HCT116 (cell line): Measurements from ENCODE around the gene GSC2. TPM values are rescaled to one million over a fixed set of nuclear protein-coding genes. Genes with fewer than 3 reads are reported as not detected.

ENCODE experiments used
- ATAC-seq: fragments of 200-7000 bp; cut with Tn5 transposase; 2 replicates; pipeline ENCODE4 v1.9.1; 2020; ENCODE audit warnings: mild to moderate bottlenecking, moderate library complexity
- BruUV-seq: library from RNA; stranded (reverse); fragments of 400-500 nt; replicated peaks from 2 replicates; lab custom pipeline; 2021; lab: Mats Ljungman, UMichigan
- CTCF ChIA-PET: fragments of 300-600 bp; sonication (Branson Sonifier 250); formaldehyde crosslinking; loops from one replicate; lab custom pipeline; 2021; ENCODE audit warnings: antibody characterized with exemption; lab: Charles Lee
- POLR2A ChIA-PET: fragments of 300-600, 350-600 bp; sonication (Branson Sonifier 250); formaldehyde crosslinking; loops from one replicate; lab custom pipeline; 2021; ENCODE audit warnings: antibody characterized with exemption; lab: Charles Lee
- RAD21 ChIA-PET, 2 experiments: fragments of 300-600 bp; sonication (Branson Sonifier 250); formaldehyde crosslinking; loops; one replicate each; lab custom pipeline; 2023; ENCODE audit warnings: low total read pairs in 2 of 2; ENCODE audit not compliant: uncharacterized antibody in 2 of 2, unreplicated experiment in 2 of 2, low non-redundant PET in 1 of 2; lab: Charles Lee
- DNase-seq: peaks from one replicate; pipeline ENCODE4 v3.0.0-alpha.2; 2010; ENCODE audit warnings: low read depth, low spot score
- H2AFZ ChIP-seq: fragments of 200-600 bp; shearing (Covaris generic), sonication (generic); 2 replicates; pipeline ENCODE4 v1.6.1; 2017; ENCODE audit warnings: low read depth, mixed run types, mixed read lengths, antibody characterized with exemption, low read length; ENCODE audit not compliant: poor library complexity, severe bottlenecking
- H3K27ac ChIP-seq: 2 replicates; pipeline ENCODE4 v1.5.1; 2012; ENCODE audit warnings: low read depth, low read length
- H3K27me3 ChIP-seq: fragments of 200-600 bp; sonication (generic); 2 replicates; pipeline ENCODE4 v1.6.1; 2016; ENCODE audit warnings: mixed run types, low read length, mixed read lengths; ENCODE audit not compliant: insufficient read depth
- H3K36me3 ChIP-seq, 2 experiments: fragments of 200-500 bp in 1 of 2; fragments of 200-600 bp in 1 of 2; sonication (Bioruptor generic) in 1 of 2; sonication (generic) in 1 of 2; 2 replicates each; pipeline versions ENCODE4 v1.5.1 to v1.6.1; 2014 to 2016; ENCODE audit warnings: low read length in 2 of 2, inconsistent platforms in 1 of 2, mixed read lengths in 1 of 2, mixed run types in 1 of 2; ENCODE audit not compliant: insufficient read depth in 2 of 2, control insufficient read depth in 1 of 2
- H3K4me1 ChIP-seq, 2 experiments: fragments of 200-600 bp in 1 of 2; sonication (generic) in 1 of 2; 2 replicates each; pipeline versions ENCODE4 v1.5.1 to v1.6.1; 2012 to 2017; ENCODE audit warnings: low read length in 2 of 2, inconsistent platforms in 1 of 2, mild to moderate bottlenecking in 1 of 2, mixed read lengths in 1 of 2, mixed run types in 1 of 2, moderate library complexity in 1 of 2; ENCODE audit not compliant: insufficient read depth in 2 of 2, control insufficient read depth in 1 of 2
- H3K4me2 ChIP-seq: fragments of 200-600 bp; sonication (generic); 2 replicates; pipeline ENCODE4 v1.6.1; 2017; ENCODE audit warnings: mixed run types, low read length, mixed read lengths
- H3K4me3 ChIP-seq, 2 experiments: fragments of 200-600 bp in 1 of 2; sonication (generic) in 1 of 2; replicated peaks in 1 of 2; 2 replicates each; pipeline ENCODE4 v1.5.1; 2011 to 2016; ENCODE audit warnings: low read length in 2 of 2, control low read depth in 1 of 2, low read depth in 1 of 2, mild to moderate bottlenecking in 1 of 2, mixed read lengths in 1 of 2, mixed run types in 1 of 2
- H3K79me2 ChIP-seq: fragments of 200-600 bp; sonication (generic); 2 replicates; pipeline ENCODE4 v1.6.1; 2017; ENCODE audit warnings: mild to moderate bottlenecking, mixed run types, low read length, moderate library complexity, mixed read lengths; ENCODE audit not compliant: insufficient read depth
- H3K9ac ChIP-seq: fragments of 200-600 bp; sonication (generic); 2 replicates; pipeline ENCODE4 v1.6.1; 2016; ENCODE audit warnings: low read length, mixed read lengths
- H3K9me2 ChIP-seq: fragments of 200-600 bp; sonication (generic), shearing (Covaris generic); 2 replicates; pipeline ENCODE4 v1.6.1; 2017; ENCODE audit warnings: mixed run types, mild to moderate bottlenecking, moderate library complexity; ENCODE audit not compliant: insufficient read depth
- H3K9me3 ChIP-seq, 2 experiments: fragments of 200-500 bp in 1 of 2; fragments of 200-600 bp in 1 of 2; sonication (Bioruptor generic) in 1 of 2; sonication (generic) in 1 of 2; 2 replicates each; pipeline ENCODE4 v1.6.1; 2014 to 2017; ENCODE audit warnings: low read length in 2 of 2, mixed read lengths in 2 of 2, inconsistent platforms in 1 of 2, low read depth in 1 of 2, mild to moderate bottlenecking in 1 of 2, mixed run types in 1 of 2, moderate library complexity in 1 of 2; ENCODE audit not compliant: control insufficient read depth in 1 of 2, insufficient read depth in 1 of 2
- H4K20me1 ChIP-seq: fragments of 200-600 bp; sonication (generic), shearing (Covaris generic); 2 replicates; pipeline ENCODE4 v1.6.1; 2017; ENCODE audit warnings: mixed run types, mild to moderate bottlenecking, moderate library complexity; ENCODE audit not compliant: insufficient read depth
- CTCF ChIP-seq, 3 experiments: fragments of 200-600 bp in 1 of 3; sonication (generic) in 1 of 3; IDR thresholded peaks in 2 of 3; conservative IDR thresholded peaks in 1 of 3; 2 replicates each; pipeline ENCODE4 v1.5.1; 2012 to 2017; ENCODE audit warnings: low read depth in 2 of 3, low read length in 2 of 3, antibody characterized with exemption in 1 of 3, borderline replicate concordance in 1 of 3, control low read depth in 1 of 3, mild to moderate bottlenecking in 1 of 3, mixed read lengths in 1 of 3, mixed run types in 1 of 3, moderate library complexity in 1 of 3; ENCODE audit not compliant: insufficient read depth in 1 of 3
- EGR1 ChIP-seq: IDR thresholded peaks from 2 replicates; pipeline ENCODE4 v1.6.1; 2012; ENCODE audit warnings: low read depth
- EZH2 ChIP-seq: fragments of 200-600 bp; sonication (generic); IDR thresholded peaks from 2 replicates; pipeline ENCODE4 v1.6.1; 2017; ENCODE audit warnings: antibody characterized with exemption, mixed run types
- EZH2phosphoT487 ChIP-seq: fragments of 200-600 bp; IDR thresholded peaks from 2 replicates; pipeline ENCODE4 v1.6.1; 2018; ENCODE audit warnings: antibody characterized with exemption, borderline replicate concordance
- JUND ChIP-seq: IDR thresholded peaks from 2 replicates; pipeline ENCODE4 v1.6.1; 2012
- MAX ChIP-seq: IDR thresholded peaks from 2 replicates; pipeline ENCODE4 v1.6.1; 2012
- POLR2A ChIP-seq: IDR thresholded peaks from 2 replicates; pipeline ENCODE4 v1.7.0; 2011; ENCODE audit warnings: borderline replicate concordance; ENCODE audit not compliant: insufficient read depth, insufficient read length; ENCODE audit errors: extremely low read depth
- POLR2AphosphoS5 ChIP-seq: IDR thresholded peaks from 2 replicates; pipeline ENCODE4 v1.6.1; 2011; ENCODE audit warnings: mild to moderate bottlenecking, low read depth, low read length, moderate library complexity
- RAD21 ChIP-seq: IDR thresholded peaks from 2 replicates; pipeline ENCODE4 v1.6.1; 2012; ENCODE audit warnings: low read depth, mild to moderate bottlenecking
- REST ChIP-seq: IDR thresholded peaks from 2 replicates; pipeline ENCODE4 v1.6.1; 2012; ENCODE audit warnings: low read depth
- SP1 ChIP-seq: IDR thresholded peaks from 2 replicates; pipeline ENCODE4 v1.6.1; 2012; ENCODE audit warnings: low read depth
- TCF7L2 ChIP-seq: IDR thresholded peaks from 2 replicates; pipeline ENCODE4 v1.7.0; 2011; ENCODE audit warnings: borderline replicate concordance, inconsistent platforms; ENCODE audit not compliant: insufficient read depth, insufficient read length; ENCODE audit errors: extremely low read depth
- YY1 ChIP-seq: IDR thresholded peaks from 2 replicates; pipeline ENCODE4 v1.6.1; 2011; ENCODE audit warnings: low read length, low read depth, moderate library complexity, mild to moderate bottlenecking; ENCODE audit not compliant: insufficient replicate concordance; ENCODE audit errors: extremely low read depth
- ZBTB33 ChIP-seq: IDR thresholded peaks from 2 replicates; pipeline ENCODE4 v1.6.1; 2011; ENCODE audit warnings: mild to moderate bottlenecking, low read length, moderate library complexity; ENCODE audit not compliant: insufficient replicate concordance; ENCODE audit errors: extremely low read depth
- ZFX ChIP-seq: fragments of 450-650 bp; IDR thresholded peaks from 2 replicates; pipeline ENCODE4 v1.6.1; 2017
- ZNF274 ChIP-seq: fragments of 200-500 bp; sonication (Bioruptor generic); IDR thresholded peaks from 2 replicates; pipeline ENCODE4 v1.6.1; 2014; ENCODE audit warnings: mild to moderate bottlenecking, low read depth, low read length, inconsistent platforms
- intact Hi-C: fragments of 100-400 bp; cut with micrococcal nuclease; formaldehyde crosslinking; loops from 2 replicates; pipeline ENCODE4 v1.10.0; 2022
- total RNA-seq: library from RNA; stranded (reverse); gene quantifications from one replicate; pipeline ENCODE4 v1.2.1, GENCODE V29; 2021; ENCODE audit not compliant: unreplicated experiment

Gene GSC2
- total RNA-seq, 1 experiment from 2014 or later: not detected

- no peak for TF ChIP-seq TCF7L2
Measured at GRCh38 chr22:19183216-19183615, 33.1 kb upstream of the GSC2 start (continued).

GRCh38 chr22:19182472-19183157, 32.5 kb upstream of the GSC2 start:
- no TSS peak for BruUV-seq
- Histone ChIP-seq H3K79me2 (peaks cover 6% of the 10 kb centered on the region; the same call in 1 of the 2 replicates), H3K27me3 (no peaks in the 10 kb centered on the region), H3K4me2 (no peak overlapping the region), H3K36me3 (no peaks in the 10 kb centered on the region)
- no peak for ATAC-seq
- no peak for TF ChIP-seq ZFX
- no peak for TF ChIP-seq EZH2phosphoT487
- no peak for TF ChIP-seq SP1
- no peak for TF ChIP-seq POLR2AphosphoS5
- TF ChIP-seq POLR2A: no peak
- no peak for TF ChIP-seq REST
- TF ChIP-seq TCF7L2: no peak
- TF ChIP-seq ZBTB33: no peak
- no peak for TF ChIP-seq YY1
- no peak for TF ChIP-seq CTCF (IDR thresholded peaks at IDR 0.05 in 2 of 3, conservative IDR thresholded peaks at IDR 0.05 in 1 of 3; ENCODE audit: borderline replicate concordance in 1 of 3, insufficient read depth in 1 of 3, low read depth in 2 of 3, low read length in 2 of 3)
- TF ChIP-seq MAX: no peak
- TF ChIP-seq EGR1: no peak
- no peak for TF ChIP-seq ZNF274
- TF ChIP-seq JUND: no peak
- TF ChIP-seq EZH2: no peak
- TF ChIP-seq RAD21: no peak
- TF ChIP-seq, all 23 proteins: peak for 0
- H3K4me3 ChIP-seq: no peak overlapping the region
- ChIA-PET POLR2A (no interaction called here), CTCF (no interaction called here), RAD21 (no interaction called here)
- no peak overlapping the region for H3K27ac ChIP-seq
- no peak overlapping the region for H2AFZ ChIP-seq
- no peaks in the 10 kb centered on the region for H4K20me1 ChIP-seq
- no peaks in the 10 kb centered on the region for H3K9me3 ChIP-seq
- intact Hi-C loops: no loop called here
- no peaks in the 10 kb centered on the region for H3K9me2 ChIP-seq
- no peak overlapping the region for H3K9ac ChIP-seq
- peaks cover 2 to 23% of the 10 kb centered on the region in 2 experiments; a peak in 3 of 4 replicates for H3K4me1 ChIP-seq
- DNase-seq: no peak
